DND-41 (cell line): Measurements from ENCODE around the gene ABCA12.

Source experiments
- CTCF ChIP-seq: IDR thresholded peaks from 2 replicates; pipeline ENCODE4 v1.5.1; 2012; ENCODE audit warnings: borderline replicate concordance, low read length, moderate library complexity, mild to moderate bottlenecking; ENCODE audit not compliant: poor library complexity, severe bottlenecking; ENCODE audit errors: extremely low read depth
- EZH2 ChIP-seq: IDR thresholded peaks from 3 replicates; pipeline ENCODE4 v1.6.1; 2012; ENCODE audit warnings: borderline replicate concordance, low read depth, mild to moderate bottlenecking, moderate library complexity, low read length, inconsistent platforms; ENCODE audit not compliant: severe bottlenecking

DNA sequence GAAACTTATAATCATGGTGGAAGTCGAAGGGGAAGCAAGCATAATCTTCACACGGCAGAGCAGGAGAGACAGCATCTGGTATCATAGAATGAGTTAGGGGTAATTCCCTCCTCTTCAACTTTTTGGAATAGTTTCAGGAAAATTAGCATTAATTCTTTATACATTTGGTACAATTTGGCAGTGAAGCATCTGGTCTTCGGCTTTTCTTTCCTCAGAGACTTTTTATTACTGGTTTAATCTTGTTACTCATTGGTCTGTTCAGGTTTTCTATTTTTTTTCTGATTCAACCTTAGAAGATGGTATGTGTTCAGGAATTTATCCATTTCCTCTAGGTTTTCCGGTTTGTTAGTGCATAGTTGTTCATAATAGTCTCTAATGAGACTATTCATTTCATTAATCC is 39.7 kb upstream of the ABCA12 start:
- no peak for TF ChIP-seq CTCF
- TF ChIP-seq EZH2, result no peak
